Measurements from ENCODE around the gene BMP8B. TPM values are rescaled to one million over a fixed set of nuclear protein-coding genes. Genes with fewer than 3 reads are reported as not detected.

The BMP8B gene
- polyA plus RNA-seq, 1 of the 3 experiments (the other 2 are of a cell fraction): 0.07 TPM

GRCh38 chr1:39711966-39712340 is 76.7 kb downstream of the BMP8B start:
- Histone ChIP-seq H3K9me2 (no peaks in the 10 kb centered on the region), H4K20me1 (ENCODE audit: insufficient read depth) (no peaks in the 10 kb centered on the region), H3K27me3 (ENCODE audit: insufficient read depth) (peaks cover 16% of the 10 kb centered on the region), H3K4me1 (ENCODE audit: control insufficient read depth in 1 of 2, insufficient read depth in 2 of 2, low read depth in 1 of 2, low read length in 1 of 2) (peaks cover 0 to 6% of the 10 kb centered on the region in 2 experiments; a peak in 1 of 4 replicates), H2AFZ (ENCODE audit: low read depth) (no peak overlapping the region), H3K4me2 (no peak overlapping the region), H3K9ac (no peak overlapping the region), H3K9me3 (no peaks in the 10 kb centered on the region), H3K27ac (ENCODE audit: low read depth in 2 of 2, low read length in 1 of 2) (no peak overlapping the region), H3F3A (replicated peaks; ENCODE audit: insufficient read depth) (no peaks in the 10 kb centered on the region), H3K4me3 (ENCODE audit: low read depth in 2 of 2, low read length in 1 of 2) (no peak overlapping the region), H3K36me3 (replicated peaks in 1 of 2; ENCODE audit: control insufficient read depth in 1 of 2, insufficient read depth in 2 of 2, low read length in 1 of 2) (no peaks in the 10 kb centered on the region), H3K79me2 (ENCODE audit: insufficient read depth) (no peaks in the 10 kb centered on the region)
- TF ChIP-seq RAD21 (IDR thresholded peaks at IDR 0.05; ENCODE audit: low read length) (no peak), RXRA (IDR thresholded peaks at IDR 0.05; ENCODE audit: borderline replicate concordance, low read depth) (no peak), PBX3 (IDR thresholded peaks at IDR 0.05) (no peak), EZH2phosphoT487 (IDR thresholded peaks at IDR 0.05; ENCODE audit: borderline replicate concordance, low read depth) (no peak), FOSL2 (IDR thresholded peaks at IDR 0.05; ENCODE audit: borderline replicate concordance, low read depth) (no peak), EP300 (IDR thresholded peaks at IDR 0.05; ENCODE audit: borderline replicate concordance in 1 of 2, low read depth in 1 of 2, low read length in 1 of 2) (no peak), SIN3A (IDR thresholded peaks at IDR 0.05; ENCODE audit: borderline replicate concordance, low read depth, low read length) (no peak)
- TF ChIP-seq, protein P1, sequence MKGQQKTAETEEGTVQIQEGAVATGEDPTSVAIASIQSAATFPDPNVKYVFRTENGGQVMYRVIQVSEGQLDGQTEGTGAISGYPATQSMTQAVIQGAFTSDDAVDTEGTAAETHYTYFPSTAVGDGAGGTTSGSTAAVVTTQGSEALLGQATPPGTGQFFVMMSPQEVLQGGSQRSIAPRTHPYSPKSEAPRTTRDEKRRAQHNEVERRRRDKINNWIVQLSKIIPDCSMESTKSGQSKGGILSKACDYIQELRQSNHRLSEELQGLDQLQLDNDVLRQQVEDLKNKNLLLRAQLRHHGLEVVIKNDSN (IDR thresholded peaks at IDR 0.05; ENCODE audit: borderline replicate concordance, low read depth): no peak
- WGBS (ENCODE audit: low lambda C conversion rate): 70% methylated on average over 6 of the region's 6 CpGs
- no peak for DNase-seq
- CTCF ChIA-PET: interaction anchor here (0.9 to 5.0 kb wide), 11 partner anchors 10 to 453 kb away, joined by 3 to 30 read pairs (median 4); no protein-coding TSS in a partner anchor
- POLR2A ChIA-PET: no interaction called here

DNA sequence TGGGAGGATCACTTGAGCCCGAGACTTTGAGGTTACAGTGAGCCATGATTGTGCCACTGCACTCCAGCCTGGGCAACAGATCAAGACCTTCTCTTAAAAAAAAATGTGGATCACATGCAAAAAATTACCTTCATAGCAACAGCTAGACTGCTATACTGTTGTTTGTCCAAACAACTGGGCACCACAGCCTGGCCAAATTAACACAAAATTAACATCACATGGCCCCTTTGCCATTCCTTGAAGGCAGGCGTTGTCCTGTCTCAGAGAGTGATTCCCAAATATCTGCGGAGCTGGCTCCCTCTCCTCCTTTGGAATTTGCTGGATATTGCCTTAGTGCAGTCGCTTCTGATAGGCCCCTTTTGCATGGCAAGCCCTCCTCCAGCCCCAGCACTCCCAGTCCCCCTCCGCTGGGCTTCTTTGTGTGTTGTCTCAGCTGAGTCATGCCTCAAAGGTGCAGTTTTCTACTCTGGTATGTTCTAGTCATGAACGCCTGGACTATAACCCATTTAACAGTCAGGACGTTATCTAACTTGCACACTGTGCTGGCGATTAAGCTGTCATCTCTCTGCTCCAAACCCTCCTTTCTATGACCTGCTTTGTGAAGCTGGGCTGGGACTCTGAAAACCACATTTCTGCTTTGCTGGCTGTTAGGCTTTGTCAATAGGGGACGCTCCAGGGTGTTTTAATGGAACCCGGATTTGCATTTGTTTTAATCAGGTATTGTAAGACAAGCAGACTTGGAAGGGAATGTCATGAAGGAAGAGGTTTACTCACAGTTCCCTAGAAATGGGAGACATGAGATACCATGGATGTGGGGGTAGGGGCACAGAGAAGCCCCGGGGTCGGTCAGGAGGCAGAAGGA is 77.3 kb downstream of the BMP8B start:
- Histone ChIP-seq H3K27ac (ENCODE audit: low read depth in 2 of 2, low read length in 1 of 2) (no peak overlapping the region), H3K9me2 (no peaks in the 10 kb centered on the region), H3K4me3 (ENCODE audit: low read depth in 2 of 2, low read length in 1 of 2) (no peak overlapping the region), H3K4me2 (no peak overlapping the region), H3F3A (replicated peaks; ENCODE audit: insufficient read depth) (no peaks in the 10 kb centered on the region), H3K9ac (no peak overlapping the region), H4K20me1 (ENCODE audit: insufficient read depth) (no peaks in the 10 kb centered on the region), H3K9me3 (no peaks in the 10 kb centered on the region), H3K79me2 (ENCODE audit: insufficient read depth) (no peaks in the 10 kb centered on the region), H2AFZ (ENCODE audit: low read depth) (no peak overlapping the region), H3K36me3 (replicated peaks in 1 of 2; ENCODE audit: control insufficient read depth in 1 of 2, insufficient read depth in 2 of 2, low read length in 1 of 2) (no peaks in the 10 kb centered on the region), H3K4me1 (ENCODE audit: control insufficient read depth in 1 of 2, insufficient read depth in 2 of 2, low read depth in 1 of 2, low read length in 1 of 2) (peaks cover 0 to 6% of the 10 kb centered on the region in 2 experiments; a peak in 1 of 4 replicates), H3K27me3 (ENCODE audit: insufficient read depth) (peaks cover 15% of the 10 kb centered on the region)
- ChIA-PET POLR2A (no interaction called here), CTCF (interaction anchor here (0.8 to 5.0 kb wide), 10 partner anchors 8 to 453 kb away, joined by 3 to 30 read pairs (median 4); no protein-coding TSS in a partner anchor)
- WGBS (ENCODE audit: low lambda C conversion rate): 69% methylated on average over 12 of the region's 12 CpGs
- TF ChIP-seq RAD21 (IDR thresholded peaks at IDR 0.05; ENCODE audit: low read length) (no peak), FOXM1 (IDR thresholded peaks at IDR 0.05; ENCODE audit: low read depth) (no peak), FOXJ3 (CRISPR knock-in tag; IDR thresholded peaks at IDR 0.05) (no peak), TEAD4 (IDR thresholded peaks at IDR 0.05; ENCODE audit: borderline replicate concordance, insufficient read depth) (no peak), CHD2 (IDR thresholded peaks at IDR 0.05; ENCODE audit: low read length, partially characterized antibody) (no peak), GATA2 (CRISPR knock-in tag; IDR thresholded peaks at IDR 0.05) (no peak), POLR2AphosphoS5 (IDR thresholded peaks at IDR 0.05; ENCODE audit: low read depth, low read length) (no peak), CTCF (IDR thresholded peaks at IDR 0.05) (no peak), NRF1 (IDR thresholded peaks at IDR 0.05; ENCODE audit: low read depth, low read length) (no peak), NFIC (IDR thresholded peaks at IDR 0.05; ENCODE audit: borderline replicate concordance) (no peak)
- TF ChIP-seq, protein P2, sequence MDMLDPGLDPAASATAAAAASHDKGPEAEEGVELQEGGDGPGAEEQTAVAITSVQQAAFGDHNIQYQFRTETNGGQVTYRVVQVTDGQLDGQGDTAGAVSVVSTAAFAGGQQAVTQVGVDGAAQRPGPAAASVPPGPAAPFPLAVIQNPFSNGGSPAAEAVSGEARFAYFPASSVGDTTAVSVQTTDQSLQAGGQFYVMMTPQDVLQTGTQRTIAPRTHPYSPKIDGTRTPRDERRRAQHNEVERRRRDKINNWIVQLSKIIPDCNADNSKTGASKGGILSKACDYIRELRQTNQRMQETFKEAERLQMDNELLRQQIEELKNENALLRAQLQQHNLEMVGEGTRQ (IDR thresholded peaks at IDR 0.05; ENCODE audit: borderline replicate concordance, low read depth, low read length): no peak
- no peak for DNase-seq
